HepG2 (cell line): Measurements from ENCODE around the gene SAMD4A. TPM values are rescaled to one million over a fixed set of nuclear protein-coding genes. Genes with fewer than 3 reads are reported as not detected.

ENCODE experiments used
- ELK4 ChIP-seq: sonication (generic); formaldehyde crosslinking; IDR thresholded peaks from 2 replicates; pipeline ENCODE4 v1.9.0; 2021; ENCODE audit warnings: missing genetic modification reagents, borderline replicate concordance
- MLXIP ChIP-seq: sonication (generic); formaldehyde crosslinking; IDR thresholded peaks from 2 replicates; pipeline ENCODE4 v1.9.0; 2021; ENCODE audit warnings: missing genetic modification reagents, borderline replicate concordance
- NRL ChIP-seq: sonication (generic); formaldehyde crosslinking; IDR thresholded peaks from 2 replicates; pipeline ENCODE4 v1.5.0; 2020; ENCODE audit warnings: missing genetic modification reagents, mild to moderate bottlenecking, moderate library complexity, borderline replicate concordance
- RXRB ChIP-seq: IDR thresholded peaks from 2 replicates; pipeline ENCODE4 v1.6.1; 2016; ENCODE audit warnings: borderline replicate concordance, missing genetic modification reagents, missing compliant biosample characterization
- SATB2 ChIP-seq: sonication (generic); formaldehyde crosslinking; IDR thresholded peaks from 2 replicates; pipeline ENCODE4 v1.5.0; 2020; ENCODE audit warnings: missing genetic modification reagents
- ZNF367 ChIP-seq: sonication (generic); formaldehyde crosslinking; IDR thresholded peaks from 2 replicates; pipeline ENCODE4 v1.4.0; 2020; ENCODE audit warnings: missing genetic modification reagents, borderline replicate concordance
- ZNF407 ChIP-seq: sonication (generic); formaldehyde crosslinking; IDR thresholded peaks from one replicate; pipeline ENCODE4 v1.5.1; 2020; ENCODE audit warnings: mild to moderate bottlenecking, missing genetic modification reagents; ENCODE audit errors: not compliant biosample characterization
- ZNF776 ChIP-seq: sonication (generic); formaldehyde crosslinking; IDR thresholded peaks from 2 replicates; pipeline ENCODE4 v1.4.0; 2020; ENCODE audit warnings: mild to moderate bottlenecking, missing genetic modification reagents
- ZNF777 ChIP-seq: sonication (generic); formaldehyde crosslinking; IDR thresholded peaks from 2 replicates; pipeline ENCODE4 v1.4.0; 2020; ENCODE audit warnings: missing genetic modification reagents
- ZNF782 ChIP-seq: sonication (generic); formaldehyde crosslinking; IDR thresholded peaks from 2 replicates; pipeline ENCODE4 v1.4.0; 2020; ENCODE audit warnings: missing genetic modification reagents, mild to moderate bottlenecking, borderline replicate concordance
- ZSCAN22 ChIP-seq: sonication (generic); formaldehyde crosslinking; IDR thresholded peaks from 2 replicates; pipeline ENCODE4 v1.4.0; 2020; ENCODE audit warnings: mild to moderate bottlenecking, missing genetic modification reagents
- polyA plus RNA-seq, 8 experiments: library from polyadenylated mRNA; depleted of rRNA in 3 of 8; stranded (reverse) in 7 of 8; unstranded in 1 of 8; fragments of >200 nt; fragmentation: Illumina TruSeq in 4 of 8; extraction: Trizol in 4 of 8; gene quantifications; 2 replicates each; pipeline versions ENCODE4 v1.2.1 to v1.2.3, GENCODE V29; 2011 to 2016; ENCODE audit warnings: low read depth in 4 of 8, missing spikeins in 1 of 8, mixed read lengths in 1 of 8; ENCODE audit not compliant: insufficient read depth in 1 of 8
- total RNA-seq, 5 experiments: library from RNA; depleted of rRNA; stranded (reverse); fragments of >200 nt; fragmentation: Illumina TruSeq; extraction: Trizol; gene quantifications; 2 replicates each; pipeline ENCODE4 v1.2.3, GENCODE V29; 2016; ENCODE audit warnings: low read depth in 1 of 5
- TF ChIP-seq, protein P1 (sequence below): sonication (generic); formaldehyde crosslinking; IDR thresholded peaks from 2 replicates; pipeline ENCODE4 v1.4.0; 2020; ENCODE audit warnings: mild to moderate bottlenecking, missing genetic modification reagents

SAMD4A gene
- total and polyA plus RNA-seq, 2 of the 13 experiments (the other 11 are each of a cell fraction or from before 2014, with no cell fraction given), result 11.8 to 13.0 TPM

DNA sequence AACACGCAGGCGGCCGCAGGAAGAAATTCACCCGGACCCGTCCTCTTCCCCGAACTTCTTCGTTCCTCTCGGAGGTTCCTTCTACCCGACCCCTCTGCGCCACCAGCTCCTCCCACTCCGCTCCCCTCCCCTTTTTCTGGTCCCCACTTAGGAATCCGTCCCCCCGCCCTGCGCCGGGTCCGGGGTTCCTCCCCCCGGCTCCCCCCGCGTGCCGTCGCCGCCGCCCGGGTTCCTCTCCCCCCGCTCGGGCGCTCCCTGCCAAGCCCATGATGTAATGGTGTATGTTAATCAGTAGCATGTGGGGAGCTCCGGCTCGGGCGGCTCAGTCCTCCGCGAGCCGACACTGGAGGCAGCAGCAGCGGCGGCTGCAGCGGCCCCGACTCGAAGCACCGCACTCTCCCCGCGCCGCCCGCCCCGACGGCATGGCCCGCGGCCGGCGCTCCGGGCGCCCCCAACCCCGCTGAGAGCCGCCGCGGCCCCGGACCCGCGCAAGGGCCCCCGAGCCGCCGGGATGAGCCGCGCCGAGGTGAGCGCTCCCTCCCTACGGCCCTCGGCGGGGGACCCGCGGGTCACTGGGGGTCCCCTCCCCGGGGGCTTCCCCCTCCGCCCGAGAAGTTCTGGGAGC is 1.0 kb upstream of the SAMD4A start (continued):
- no peak for TF ChIP-seq ZNF407 (CRISPR knock-in tag)
- TF ChIP-seq ZNF367 (CRISPR knock-in tag), result no peak
- no peak; the same call in 1 of the 2 replicates for TF ChIP-seq ZNF782 (CRISPR knock-in tag)
- TF ChIP-seq NRL (CRISPR knock-in tag), result no peak
- no peak for TF ChIP-seq SATB2
- TF ChIP-seq MLXIP (CRISPR knock-in tag), result no peak
- TF ChIP-seq ELK4 (CRISPR knock-in tag), result no peak
- TF ChIP-seq RXRB (CRISPR knock-in tag), result no peak; the same call in 1 of the 2 replicates
- no peak for TF ChIP-seq ZSCAN22 (CRISPR knock-in tag)
- TF ChIP-seq ZNF777, result peak; percentile 92
- TF ChIP-seq, protein P1, sequence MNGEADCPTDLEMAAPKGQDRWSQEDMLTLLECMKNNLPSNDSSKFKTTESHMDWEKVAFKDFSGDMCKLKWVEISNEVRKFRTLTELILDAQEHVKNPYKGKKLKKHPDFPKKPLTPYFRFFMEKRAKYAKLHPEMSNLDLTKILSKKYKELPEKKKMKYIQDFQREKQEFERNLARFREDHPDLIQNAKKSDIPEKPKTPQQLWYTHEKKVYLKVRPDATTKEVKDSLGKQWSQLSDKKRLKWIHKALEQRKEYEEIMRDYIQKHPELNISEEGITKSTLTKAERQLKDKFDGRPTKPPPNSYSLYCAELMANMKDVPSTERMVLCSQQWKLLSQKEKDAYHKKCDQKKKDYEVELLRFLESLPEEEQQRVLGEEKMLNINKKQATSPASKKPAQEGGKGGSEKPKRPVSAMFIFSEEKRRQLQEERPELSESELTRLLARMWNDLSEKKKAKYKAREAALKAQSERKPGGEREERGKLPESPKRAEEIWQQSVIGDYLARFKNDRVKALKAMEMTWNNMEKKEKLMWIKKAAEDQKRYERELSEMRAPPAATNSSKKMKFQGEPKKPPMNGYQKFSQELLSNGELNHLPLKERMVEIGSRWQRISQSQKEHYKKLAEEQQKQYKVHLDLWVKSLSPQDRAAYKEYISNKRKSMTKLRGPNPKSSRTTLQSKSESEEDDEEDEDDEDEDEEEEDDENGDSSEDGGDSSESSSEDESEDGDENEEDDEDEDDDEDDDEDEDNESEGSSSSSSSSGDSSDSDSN (CRISPR knock-in tag), result no peak
- TF ChIP-seq ZNF776 (CRISPR knock-in tag), result no peak
